Fibroblast of villous mesenchyme (primary cell): Measurements from ENCODE around the gene UIMC1. TPM values are rescaled to one million over a fixed set of nuclear protein-coding genes. Genes with fewer than 3 reads are reported as not detected.

Experiments used
- DNase-seq: peaks from one replicate; pipeline ENCODE4 v3.0.0-alpha.2; 2010; ENCODE audit warnings: low read depth
- H3K4me3 ChIP-seq: 2 replicates; pipeline ENCODE4 v1.5.1; 2011; ENCODE audit warnings: low read depth, mild to moderate bottlenecking, low read length
- CTCF ChIP-seq: IDR thresholded peaks from 2 replicates; pipeline ENCODE4 v1.5.1; 2012; ENCODE audit warnings: low read depth, mild to moderate bottlenecking, low read length; ENCODE audit not compliant: insufficient read depth
- total RNA-seq: library from RNA; depleted of rRNA; stranded (reverse); fragments of >200 nt; gene quantifications from 2 replicates; pipeline ENCODE4 v1.2.3, GENCODE V29; 2012

Gene UIMC1
- total RNA-seq, 1 donor, result 59.2 TPM

- TF ChIP-seq CTCF, result no peak
- no peak for DNase-seq
- no peak overlapping the region for H3K4me3 ChIP-seq
Observed at GRCh38 chr5:176881021-176881749, 125.4 kb downstream of the UIMC1 start.

- no peak for TF ChIP-seq CTCF
- DNase-seq, result no peak
- H3K4me3 ChIP-seq, result no peak overlapping the region
Observed at GRCh38 chr5:176880366-176881020, 126.1 kb downstream of the UIMC1 start.

DNA sequence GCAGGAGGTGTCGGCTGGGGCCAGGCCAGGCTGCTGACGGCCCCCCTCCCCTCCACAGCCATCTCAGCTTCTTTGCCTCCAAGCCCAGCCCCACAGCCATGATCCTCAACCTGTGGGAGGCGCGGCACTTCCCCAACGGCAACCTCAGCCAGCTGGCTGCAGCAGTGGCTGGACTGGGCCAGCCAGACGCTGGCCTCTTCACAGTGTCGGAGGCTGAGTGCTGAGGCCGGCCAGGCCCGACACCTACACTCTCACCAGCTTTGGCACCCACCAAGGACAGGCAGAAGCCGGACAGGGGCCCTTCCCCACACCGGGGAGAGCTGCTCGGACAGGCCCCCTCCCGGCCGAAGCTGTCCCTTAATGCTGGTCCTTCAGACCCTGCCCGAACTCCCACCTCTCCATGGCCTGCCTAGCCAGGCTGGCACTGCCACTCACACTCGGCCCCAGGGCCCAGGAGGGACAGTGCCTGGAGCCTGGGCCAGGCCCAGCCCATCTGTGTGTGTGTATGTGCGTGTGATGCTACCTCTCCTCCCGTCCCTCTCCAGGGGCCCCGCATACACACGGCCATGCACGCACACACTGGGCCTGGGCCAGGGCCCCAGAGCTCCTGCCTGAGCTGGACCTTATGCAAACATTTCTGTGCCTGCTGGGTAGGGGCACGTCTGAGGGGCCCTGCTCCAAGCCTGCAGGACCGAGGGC lies 126.8 kb downstream of the UIMC1 start:
- no peak overlapping the region for H3K4me3 ChIP-seq
- TF ChIP-seq CTCF, result no peak
- no peak for DNase-seq

DNA sequence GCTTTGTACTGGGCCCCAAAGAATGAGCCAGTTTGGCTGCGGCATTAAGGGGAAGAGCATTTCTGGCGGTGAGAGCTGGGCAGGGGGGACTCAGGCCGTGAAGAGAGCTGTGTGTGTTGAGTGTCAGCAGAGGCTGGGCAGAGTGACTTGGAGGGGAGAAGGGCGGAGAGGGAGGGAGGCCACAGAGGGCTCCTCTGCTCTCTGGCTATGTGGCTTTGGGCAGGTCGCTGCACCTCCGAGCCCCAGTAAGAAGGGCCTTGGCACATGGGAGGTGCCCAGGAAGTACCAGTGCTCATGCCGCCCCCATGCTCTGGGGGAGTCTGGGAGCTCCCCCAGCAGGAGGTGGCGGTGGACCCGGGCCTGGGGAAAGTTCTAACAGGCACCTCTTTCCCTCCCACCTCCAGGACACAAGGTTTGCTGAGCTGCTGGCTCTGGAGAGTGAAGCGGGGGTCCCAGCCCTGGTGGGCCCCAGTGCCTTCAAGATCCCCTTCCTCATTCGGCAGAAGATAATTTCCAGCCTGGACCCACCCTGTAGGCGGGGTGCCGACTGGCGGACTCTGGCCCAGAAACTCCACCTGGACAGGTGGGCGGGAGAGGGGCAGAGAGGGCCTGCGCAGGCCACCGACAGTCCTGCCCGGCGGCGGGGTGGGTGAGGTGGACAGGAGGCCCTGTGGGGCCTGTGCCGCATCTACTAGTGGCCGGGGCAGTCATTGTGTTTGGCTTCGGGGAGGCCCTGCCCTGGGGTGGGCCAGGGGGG lies 127.5 kb downstream of the UIMC1 start:
- DNase-seq, result no peak
- H3K4me3 ChIP-seq, result no peak overlapping the region
- no peak for TF ChIP-seq CTCF

GRCh38 chr5:176878463-176878862 lies 128.1 kb downstream of the UIMC1 start:
- no peak for TF ChIP-seq CTCF
- H3K4me3 ChIP-seq, result no peak overlapping the region
- DNase-seq, result no peak

DNA sequence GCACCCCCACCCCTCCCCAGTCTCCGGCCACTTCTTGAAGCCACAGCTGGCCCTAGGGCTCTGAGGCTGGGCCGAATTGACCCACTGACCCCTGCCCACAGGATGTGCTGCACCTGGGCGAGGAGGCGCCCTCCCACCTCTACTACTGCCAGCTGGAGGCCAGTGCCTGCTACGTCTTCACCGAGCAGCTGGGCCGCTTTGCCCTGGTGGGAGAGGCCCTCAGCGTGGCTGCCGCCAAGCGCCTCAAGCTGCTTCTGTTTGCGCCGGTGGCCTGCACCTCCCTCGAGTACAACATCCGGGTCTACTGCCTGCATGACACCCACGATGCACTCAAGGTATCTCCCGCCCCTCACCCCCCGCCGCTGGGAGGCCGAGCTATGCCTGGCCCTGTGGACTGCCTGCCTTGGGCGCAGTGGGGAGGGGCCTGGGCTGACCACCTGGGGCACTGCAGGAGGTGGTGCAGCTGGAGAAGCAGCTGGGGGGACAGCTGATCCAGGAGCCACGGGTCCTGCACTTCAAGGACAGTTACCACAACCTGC lies 128.7 kb downstream of the UIMC1 start:
- DNase-seq, result no peak
- TF ChIP-seq CTCF, result no peak
- no peak overlapping the region for H3K4me3 ChIP-seq
